ENCODE data around the gene POU4F1.
"Not testable (repeated sequence)": the region's sequence is repeated elsewhere in the genome, so short reads cannot be mapped to it uniquely, and the experiment has no call there.

POU4F1 gene, protein sequence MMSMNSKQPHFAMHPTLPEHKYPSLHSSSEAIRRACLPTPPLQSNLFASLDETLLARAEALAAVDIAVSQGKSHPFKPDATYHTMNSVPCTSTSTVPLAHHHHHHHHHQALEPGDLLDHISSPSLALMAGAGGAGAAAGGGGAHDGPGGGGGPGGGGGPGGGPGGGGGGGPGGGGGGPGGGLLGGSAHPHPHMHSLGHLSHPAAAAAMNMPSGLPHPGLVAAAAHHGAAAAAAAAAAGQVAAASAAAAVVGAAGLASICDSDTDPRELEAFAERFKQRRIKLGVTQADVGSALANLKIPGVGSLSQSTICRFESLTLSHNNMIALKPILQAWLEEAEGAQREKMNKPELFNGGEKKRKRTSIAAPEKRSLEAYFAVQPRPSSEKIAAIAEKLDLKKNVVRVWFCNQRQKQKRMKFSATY

GRCh38 chr13:78603240-78603957 lies at the start of gene POU4F1:
Gene POU4F1 (minus strand): TSS chr13:78603552. CDS start chr13:78603326, 226 bp downstream.
- DNase-seq (ENCODE audit: low spot score), result peak; percentile 81

DNA sequence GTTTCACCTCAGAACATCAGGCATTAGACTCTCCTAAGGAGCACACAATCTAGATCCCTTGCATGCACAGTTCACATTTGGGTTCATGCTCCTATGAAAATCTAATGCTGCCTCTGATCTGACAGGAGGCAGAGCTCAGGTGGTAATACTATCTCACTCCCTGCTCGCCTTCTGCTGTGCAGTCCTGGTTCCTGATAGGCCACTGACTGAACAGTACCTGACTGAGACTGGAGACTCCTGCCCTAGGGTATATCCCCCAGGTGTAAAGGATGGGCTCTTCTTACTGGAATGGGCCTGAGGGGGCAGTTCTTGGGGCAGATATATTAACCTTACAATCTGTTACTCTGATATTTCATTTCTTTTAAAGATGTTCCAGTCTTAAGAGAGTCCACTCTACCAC lies 49.3 kb upstream of the POU4F1 start:
- no peak for DNase-seq (ENCODE audit: low spot score)

- DNase-seq (ENCODE audit: low spot score), result no peak
Measured at GRCh38 chr13:78650717-78651083, 47.3 kb upstream of the POU4F1 start.

DNA sequence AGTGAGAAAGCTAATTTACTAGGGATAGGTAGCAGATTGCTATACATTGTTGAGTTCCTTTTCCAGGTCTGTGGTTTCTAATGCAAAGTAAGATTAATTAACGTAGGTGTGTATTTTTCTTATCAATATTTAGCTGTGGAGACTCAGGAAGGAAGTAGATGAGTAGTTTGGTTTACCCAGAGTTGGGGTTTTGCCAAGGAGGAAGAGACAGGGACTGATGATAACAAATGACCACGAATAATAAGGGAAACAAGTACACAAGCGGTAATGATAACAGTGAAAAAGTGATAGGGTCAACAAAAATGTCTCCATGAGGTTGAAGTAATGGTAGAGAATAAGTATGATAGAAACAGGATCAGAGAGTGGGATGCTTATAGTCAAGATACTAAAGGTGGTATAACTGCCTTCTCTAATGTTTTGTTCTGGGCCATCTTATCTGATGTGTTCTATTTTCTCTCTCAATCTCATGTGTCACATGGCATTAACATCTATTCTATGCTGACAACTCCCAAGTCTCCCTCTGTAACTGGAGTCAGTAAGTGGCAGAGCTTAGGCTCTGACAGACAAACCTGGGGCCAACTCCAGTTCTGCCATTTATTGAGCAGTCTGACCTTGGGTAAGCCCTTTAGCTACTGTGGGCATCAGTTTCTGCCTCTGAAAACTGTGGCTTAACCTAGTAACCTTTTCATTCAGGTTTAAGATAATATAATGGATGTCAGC lies 46.8 kb upstream of the POU4F1 start:
- DNase-seq (ENCODE audit: low spot score), result no peak

DNA sequence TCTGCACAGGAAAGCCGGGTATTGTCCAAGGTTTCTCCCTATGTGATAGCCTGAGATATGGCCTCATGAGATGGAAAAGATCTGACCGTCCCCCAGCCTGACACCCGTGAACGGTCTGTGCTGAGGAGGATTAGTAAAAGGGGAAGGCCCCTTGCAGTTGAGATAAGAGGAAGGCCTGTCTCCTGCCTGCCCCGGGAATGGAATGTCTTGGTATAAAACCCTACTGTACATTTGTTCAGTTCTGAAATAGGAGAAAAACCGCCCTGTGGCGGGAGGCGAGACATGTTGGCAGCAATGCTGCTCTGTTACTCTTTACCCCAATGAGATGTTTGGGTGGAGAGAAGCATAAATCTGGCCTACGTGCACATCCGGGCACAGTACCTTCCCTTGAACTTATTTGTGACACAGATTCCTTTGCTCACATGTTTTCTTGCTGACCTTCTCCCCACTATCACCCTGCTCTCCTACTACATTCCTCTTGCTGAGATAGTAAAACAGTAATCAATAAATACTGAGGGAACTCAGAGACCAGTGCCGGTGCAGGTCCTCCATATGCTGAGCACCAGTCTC lies 43.8 kb upstream of the POU4F1 start:
- not testable (repeated sequence) for DNase-seq (ENCODE audit: low spot score)

DNA sequence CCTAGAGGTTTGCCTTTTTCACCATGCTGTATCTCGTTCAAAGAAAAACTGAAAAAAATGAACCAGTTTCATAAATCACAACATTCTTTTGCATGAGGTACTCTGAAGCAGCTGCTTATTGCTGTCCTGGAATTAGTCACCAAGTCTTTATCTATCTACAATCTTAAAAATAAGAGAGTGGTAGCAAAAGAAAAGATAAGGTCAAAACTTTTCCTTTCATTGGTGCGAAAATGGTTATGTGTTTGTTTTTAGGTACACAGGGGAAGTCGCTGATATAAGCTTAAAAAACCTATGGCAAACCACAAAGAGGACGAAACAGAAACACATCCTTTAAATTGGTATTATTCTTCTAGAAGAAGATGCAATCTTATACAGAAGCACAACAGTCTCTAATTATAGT lies 34.9 kb upstream of the POU4F1 start:
- DNase-seq (ENCODE audit: low spot score), result no peak

DNA sequence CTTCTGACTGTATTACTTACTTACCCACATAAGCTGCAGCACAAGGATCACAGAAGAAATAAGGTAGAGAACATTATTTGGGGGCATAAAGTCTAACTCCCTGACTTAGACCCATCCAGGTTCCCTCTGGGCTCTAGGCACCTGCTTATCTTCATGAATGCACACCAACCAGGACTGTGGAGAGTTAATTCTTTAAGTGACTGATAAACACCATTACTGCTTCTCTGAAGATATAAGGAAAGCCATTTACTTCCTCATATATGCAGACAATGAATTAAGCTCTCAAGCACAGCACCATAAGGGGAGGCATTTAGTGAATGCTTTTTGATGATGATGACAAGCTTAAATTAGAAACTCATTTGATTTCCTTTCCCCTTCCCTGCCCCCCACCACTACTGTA lies 33.1 kb upstream of the POU4F1 start:
- DNase-seq (ENCODE audit: low spot score), result no peak

GRCh38 chr13:78632996-78633395 lies 29.6 kb upstream of the POU4F1 start:
- no peak for DNase-seq (ENCODE audit: low spot score)

DNA sequence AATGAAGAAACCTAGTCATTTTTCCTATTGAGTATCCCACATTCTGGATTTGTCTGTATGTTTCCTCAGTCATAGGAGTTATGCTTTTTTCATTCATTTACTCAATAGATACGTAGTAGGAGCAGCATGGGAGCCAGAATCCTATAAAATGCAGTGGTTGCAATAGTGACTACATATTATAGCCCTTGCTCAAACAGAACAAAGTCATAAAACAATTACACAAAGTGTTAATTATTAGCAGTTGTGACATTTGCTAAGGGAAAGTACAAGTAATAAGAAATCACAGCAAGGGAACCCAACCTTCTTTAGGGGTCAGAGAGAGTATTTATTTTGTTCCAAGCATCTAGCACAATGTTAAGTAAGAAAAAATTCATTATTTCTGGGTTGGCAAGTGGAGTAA lies 27.7 kb upstream of the POU4F1 start:
- no peak for DNase-seq (ENCODE audit: low spot score)

GRCh38 chr13:78630511-78630910 lies 27.2 kb upstream of the POU4F1 start:
- DNase-seq (ENCODE audit: low spot score), result no peak

- no peak for DNase-seq (ENCODE audit: low spot score)
Measured at GRCh38 chr13:78625384-78625783, 22.0 kb upstream of the POU4F1 start.

DNA sequence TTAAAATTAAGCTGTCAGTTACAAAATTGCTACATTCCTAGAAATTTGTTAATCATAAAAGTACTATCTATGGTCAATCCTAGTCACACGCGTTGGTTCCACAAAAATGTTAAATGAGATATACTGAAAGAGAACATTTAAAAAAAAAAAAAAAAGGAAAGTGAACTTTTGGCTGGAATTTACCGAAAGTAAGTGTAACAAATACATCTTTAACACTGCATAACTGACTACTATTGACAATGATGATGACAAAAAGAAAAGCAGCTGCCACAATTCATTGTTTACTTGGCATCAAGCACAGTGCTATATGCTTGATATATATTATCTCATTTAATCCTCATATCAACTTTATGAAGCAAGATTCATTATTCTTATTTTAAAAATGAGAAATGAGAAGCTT lies 19.8 kb upstream of the POU4F1 start:
- DNase-seq (ENCODE audit: low spot score), result no peak

GRCh38 chr13:78620936-78621470 lies 17.7 kb upstream of the POU4F1 start:
- DNase-seq (ENCODE audit: low spot score), result no peak

DNA sequence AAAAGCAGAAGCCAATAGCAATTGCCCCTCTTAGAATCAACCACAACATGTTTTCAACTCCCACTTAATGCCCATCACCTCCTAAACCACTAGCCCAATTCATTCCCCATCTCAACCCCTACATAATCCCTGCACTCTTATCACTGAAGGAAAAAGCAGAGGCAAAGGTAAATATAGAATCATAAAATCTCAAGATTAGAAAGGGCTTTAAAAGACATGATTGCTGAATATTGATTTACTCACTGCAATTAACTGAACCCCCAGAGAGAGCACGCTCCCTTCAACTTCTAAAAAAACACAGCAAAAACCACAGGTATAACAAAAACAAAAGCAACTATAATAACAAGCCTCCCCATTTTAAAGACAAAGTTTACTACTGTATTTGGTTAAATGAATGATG lies 15.1 kb upstream of the POU4F1 start:
- no peak for DNase-seq (ENCODE audit: low spot score)

DNA sequence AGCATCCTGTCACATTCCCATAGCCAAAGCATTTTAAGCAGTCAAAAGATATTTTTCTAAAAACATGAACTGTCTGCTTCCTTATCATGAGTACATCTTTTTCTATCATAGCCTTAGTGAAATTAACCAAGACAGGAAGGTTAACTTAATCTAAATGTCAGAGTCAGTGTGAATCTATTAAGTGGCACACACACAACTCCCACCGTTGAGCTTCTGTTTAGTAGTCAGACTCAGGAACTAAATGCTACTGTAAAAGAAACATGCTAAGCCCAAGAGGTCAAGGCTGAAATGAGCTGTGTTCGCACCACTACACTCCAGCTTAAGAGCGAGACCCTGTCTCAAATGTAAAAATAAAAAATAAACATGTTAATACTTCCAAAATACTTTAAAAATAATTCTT lies 7.7 kb upstream of the POU4F1 start:
- no peak for DNase-seq (ENCODE audit: low spot score)

DNA sequence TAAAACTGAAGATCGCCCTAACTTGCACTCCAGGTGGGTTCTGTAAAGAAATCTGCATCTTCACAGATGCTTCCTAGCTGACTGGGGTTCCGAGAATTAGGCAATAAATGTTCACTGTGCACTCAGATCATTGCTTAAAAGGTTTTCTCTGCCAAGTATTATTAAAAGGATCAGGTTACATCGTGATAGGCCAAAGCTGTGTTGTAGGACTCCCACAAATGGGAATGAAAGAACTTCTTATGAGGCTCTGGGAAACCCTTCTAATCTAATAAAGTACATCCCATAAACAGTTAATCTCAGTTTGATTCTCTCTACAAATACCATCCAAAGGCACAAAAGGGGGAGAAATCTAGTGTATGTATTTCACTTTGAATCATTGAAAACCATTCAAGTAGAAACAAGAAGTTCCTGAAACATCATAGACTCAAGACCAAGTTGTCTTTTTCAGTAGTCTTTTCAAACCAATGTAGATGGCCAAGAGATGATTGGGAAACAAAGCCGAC lies 7.1 kb upstream of the POU4F1 start:
- no peak for DNase-seq (ENCODE audit: low spot score)

DNA sequence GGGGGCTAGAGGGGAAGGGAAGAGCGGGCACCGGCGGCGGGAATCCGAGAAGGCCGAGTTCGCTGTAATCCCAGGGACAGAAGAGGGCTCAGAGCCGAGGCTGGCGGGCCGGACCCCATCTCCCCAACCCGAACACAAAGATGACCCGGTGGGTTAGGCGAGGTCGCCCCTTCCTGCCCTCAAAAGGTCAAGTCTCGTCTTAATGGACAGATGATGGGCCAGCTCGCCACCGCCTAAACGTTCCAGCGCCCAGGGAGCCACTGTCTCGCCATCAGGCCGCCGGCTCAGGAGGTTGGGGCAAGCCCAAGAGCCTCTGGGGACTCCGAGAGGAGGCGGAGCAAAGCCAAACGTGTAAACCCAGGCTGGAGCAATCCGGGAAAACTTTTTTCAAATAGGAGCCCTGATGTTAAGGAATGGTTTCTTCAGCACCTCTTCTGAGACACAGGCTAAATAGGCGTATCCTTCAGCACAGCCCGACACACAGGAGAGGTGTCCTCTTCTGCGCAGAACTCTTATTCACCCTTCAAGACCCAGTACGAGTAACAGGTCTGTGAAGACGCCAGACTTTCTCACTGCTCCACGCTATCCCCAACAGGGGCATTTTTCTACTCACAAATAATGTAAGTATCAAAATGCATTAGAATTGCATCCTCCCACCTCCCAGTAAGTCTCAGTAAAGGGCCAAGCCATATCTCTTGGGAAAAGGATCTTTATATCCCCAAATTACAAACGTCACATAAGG lies 6.3 kb upstream of the POU4F1 start:
- no peak for DNase-seq (ENCODE audit: low spot score)

DNA sequence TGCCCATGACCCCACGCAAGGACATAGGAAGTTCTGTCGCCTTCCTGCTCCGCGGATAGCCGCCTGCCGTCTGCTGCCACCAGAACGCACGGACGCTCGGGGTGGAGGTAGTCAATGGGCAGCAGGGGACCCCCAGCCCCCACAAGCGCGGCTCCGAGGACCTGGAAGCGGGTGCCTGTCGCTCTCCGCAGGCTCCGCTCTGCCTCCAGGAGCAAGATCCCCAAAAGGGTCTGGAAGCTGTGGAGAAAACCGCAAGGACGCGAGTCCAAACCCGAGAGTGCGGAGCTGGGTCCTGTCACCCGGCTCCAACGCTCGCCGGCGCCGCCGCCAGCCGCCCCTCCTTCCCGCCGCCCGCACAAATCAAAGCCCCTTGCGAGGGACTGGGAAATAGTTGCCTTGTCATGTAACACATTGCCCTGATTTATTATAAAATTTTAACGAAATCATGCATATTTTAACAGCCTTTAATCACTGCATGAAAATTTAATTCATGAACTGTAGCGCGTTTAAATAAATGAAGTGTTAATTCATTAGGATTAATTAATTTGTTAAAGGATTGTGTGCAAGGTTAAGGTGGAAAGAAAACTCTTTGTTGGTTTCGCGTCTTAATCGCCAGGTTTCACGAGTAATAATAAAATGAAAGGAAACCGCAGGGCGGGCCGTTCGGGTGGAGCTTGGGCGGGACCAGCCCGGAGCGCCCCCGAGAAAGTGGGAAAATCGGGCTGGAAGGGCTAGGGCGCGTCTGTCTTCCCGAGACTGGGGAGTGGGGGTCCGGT lies 5.5 kb upstream of the POU4F1 start:
- peak; percentile 16 for DNase-seq (ENCODE audit: low spot score)

DNA sequence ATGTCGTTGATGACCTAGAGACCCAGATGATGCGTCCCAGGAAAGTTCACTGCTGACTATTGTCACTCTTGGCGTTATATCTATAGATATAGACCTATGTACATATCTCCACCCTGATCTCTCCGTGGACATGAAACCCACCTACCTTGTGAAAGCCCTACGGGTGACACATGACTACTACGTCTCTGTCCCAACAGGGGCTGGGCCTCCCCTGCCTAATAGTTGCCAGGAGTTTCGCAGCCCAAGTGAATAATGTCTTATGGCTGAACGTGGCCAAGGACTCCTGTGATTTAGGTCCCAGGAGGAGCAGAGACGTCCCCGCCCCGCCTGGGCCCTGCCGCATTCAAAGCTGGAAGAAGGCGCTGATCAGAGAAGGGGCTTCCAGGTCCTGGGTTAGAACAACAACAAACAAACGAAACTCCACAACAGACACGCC lies 4.9 kb upstream of the POU4F1 start:
- peak; percentile 8 for DNase-seq (ENCODE audit: low spot score)

Measured in germinal center (tissue), 1 donor.